HG02884 (cell line): ENCODE results near the gene CSNK1G1.
"Not testable (repeated sequence)": the region's sequence is repeated elsewhere in the genome, so short reads cannot be mapped to it uniquely, and the experiment has no call there.

Experiments
- ATAC-seq: cut with Tn5 transposase; IDR thresholded peaks from one replicate; pipeline ENCODE4 v1.9.1; 2021; ENCODE audit warnings: mild to moderate bottlenecking, moderate library complexity; ENCODE audit not compliant: unreplicated experiment

The CSNK1G1 gene

GRCh38 chr15:64246364-64247189 lies 109.4 kb downstream of the CSNK1G1 start:
- peak; percentile 94 for ATAC-seq

- ATAC-seq: no peak
These were observed 110.6 kb downstream of the CSNK1G1 start for GRCh38 chr15:64245405-64245804.

- ATAC-seq: no peak
These were observed 118.3 kb downstream of the CSNK1G1 start for GRCh38 chr15:64237677-64238076.

GRCh38 chr15:64236156-64236894 lies 119.6 kb downstream of the CSNK1G1 start:
- ATAC-seq: no peak

GRCh38 chr15:64235552-64235951 lies 120.4 kb downstream of the CSNK1G1 start:
- ATAC-seq: no peak

- no peak for ATAC-seq
These were observed 122.7 kb downstream of the CSNK1G1 start for GRCh38 chr15:64233299-64233698.

GRCh38 chr15:64232400-64232799 lies 123.6 kb downstream of the CSNK1G1 start:
- no peak for ATAC-seq

GRCh38 chr15:64229129-64229724 lies 126.7 kb downstream of the CSNK1G1 start:
- no peak for ATAC-seq

GRCh38 chr15:64225804-64226203 lies 130.2 kb downstream of the CSNK1G1 start:
- ATAC-seq: no peak

GRCh38 chr15:64224511-64224910 lies 131.5 kb downstream of the CSNK1G1 start:
- no peak for ATAC-seq

GRCh38 chr15:64223882-64224281 lies 132.1 kb downstream of the CSNK1G1 start:
- no peak for ATAC-seq

- ATAC-seq: no peak
These were observed 133.2 kb downstream of the CSNK1G1 start for GRCh38 chr15:64222573-64223366.

- ATAC-seq: not testable (repeated sequence)
These were observed 134.1 kb downstream of the CSNK1G1 start for GRCh38 chr15:64221911-64222310.

- ATAC-seq: not testable (repeated sequence)
These were observed 138.6 kb downstream of the CSNK1G1 start for GRCh38 chr15:64217429-64217750.

GRCh38 chr15:64216730-64217428 lies 139.1 kb downstream of the CSNK1G1 start:
- no peak for ATAC-seq

GRCh38 chr15:64216196-64216595 lies 139.8 kb downstream of the CSNK1G1 start:
- no peak for ATAC-seq

- ATAC-seq: no peak
These were observed 142.3 kb downstream of the CSNK1G1 start for GRCh38 chr15:64213646-64214045.

GRCh38 chr15:64211696-64212095 lies 144.3 kb downstream of the CSNK1G1 start:
- ATAC-seq: no peak

- ATAC-seq: no peak
These were observed 145.6 kb downstream of the CSNK1G1 start for GRCh38 chr15:64210371-64210770.

- no peak for ATAC-seq
These were observed 146.2 kb downstream of the CSNK1G1 start for GRCh38 chr15:64209680-64210334.
